ENCODE data around the gene HOXB5. TPM values are rescaled to one million over a fixed set of nuclear protein-coding genes. Genes with fewer than 3 reads are reported as not detected.

HOXB5 gene
- total RNA-seq, 6 experiments from 2014 or later, result not detected

GRCh38 chr17:48601539-48602425, 8.2 kb upstream of the HOXB5 start:
- peaks cover 94% of the 10 kb centered on the region for H3K27me3 Mint-ChIP-seq (ENCODE audit: insufficient read depth)
- H3K27ac Mint-ChIP-seq, result no peak overlapping the region
- peaks cover 10% of the 10 kb centered on the region; the same call in 1 of the 2 replicates for H3K4me1 Mint-ChIP-seq (ENCODE audit: low read depth)
- H3K36me3 Mint-ChIP-seq (ENCODE audit: low read depth), result no peaks in the 10 kb centered on the region
- no peaks in the 10 kb centered on the region for H3K9me3 Mint-ChIP-seq
- TF ChIP-seq CTCF (IDR thresholded peaks at IDR 0.05), result no peak
- DNase-seq, result no peak
- H3K4me3 Mint-ChIP-seq, result no peak overlapping the region

- no peak for TF ChIP-seq CTCF (IDR thresholded peaks at IDR 0.05)
- H3K9me3 Mint-ChIP-seq, result no peaks in the 10 kb centered on the region
- H3K27ac Mint-ChIP-seq, result no peak overlapping the region
- H3K4me1 Mint-ChIP-seq (ENCODE audit: low read depth), result peaks cover 15% of the 10 kb centered on the region; the same call in 1 of the 2 replicates
- DNase-seq, result no peak
- peaks cover 94% of the 10 kb centered on the region for H3K27me3 Mint-ChIP-seq (ENCODE audit: insufficient read depth)
- no peak overlapping the region for H3K4me3 Mint-ChIP-seq
- H3K36me3 Mint-ChIP-seq (ENCODE audit: low read depth), result no peaks in the 10 kb centered on the region
These were observed 7.6 kb upstream of the HOXB5 start for GRCh38 chr17:48601207-48601538.

- no peak overlapping the region for H3K27ac Mint-ChIP-seq
- peaks cover 22% of the 10 kb centered on the region; the same call in 1 of the 2 replicates for H3K4me1 Mint-ChIP-seq (ENCODE audit: low read depth)
- no peak for TF ChIP-seq CTCF (IDR thresholded peaks at IDR 0.05)
These were observed 6.9 kb upstream of the HOXB5 start for GRCh38 chr17:48600244-48601098.

GRCh38 chr17:48599354-48599753, 5.8 kb upstream of the HOXB5 start:
- Mint-ChIP-seq H3K27me3 (ENCODE audit: insufficient read depth) (peaks cover 97% of the 10 kb centered on the region), H3K4me1 (ENCODE audit: low read depth) (peaks cover 20% of the 10 kb centered on the region), H3K9me3 (no peaks in the 10 kb centered on the region), H3K36me3 (ENCODE audit: low read depth) (no peaks in the 10 kb centered on the region), H3K27ac (no peak overlapping the region), H3K4me3 (no peak overlapping the region)
- DNase-seq, result no peak
- no peak for TF ChIP-seq CTCF (IDR thresholded peaks at IDR 0.05)

More at GRCh38 chr17:48600244-48601098, 6.9 kb upstream of the HOXB5 start:
- Mint-ChIP-seq H3K9me3 (no peaks in the 10 kb centered on the region), H3K36me3 (ENCODE audit: low read depth) (no peaks in the 10 kb centered on the region), H3K27me3 (ENCODE audit: insufficient read depth) (peaks cover 95% of the 10 kb centered on the region), H3K4me3 (no peak overlapping the region)
- DNase-seq, result no peak

GRCh38 chr17:48598736-48599135, 5.2 kb upstream of the HOXB5 start:
- no peak overlapping the region for H3K4me3 Mint-ChIP-seq
- no peak for DNase-seq
- H3K9me3 Mint-ChIP-seq, result no peaks in the 10 kb centered on the region
- peaks cover 97% of the 10 kb centered on the region for H3K27me3 Mint-ChIP-seq (ENCODE audit: insufficient read depth)
- no peak overlapping the region for H3K27ac Mint-ChIP-seq
- peaks cover 24% of the 10 kb centered on the region for H3K4me1 Mint-ChIP-seq (ENCODE audit: low read depth)
- TF ChIP-seq CTCF (IDR thresholded peaks at IDR 0.05), result no peak
- H3K36me3 Mint-ChIP-seq (ENCODE audit: low read depth), result no peaks in the 10 kb centered on the region
